Measurements from ENCODE around the gene UACA. TPM values are rescaled to one million over a fixed set of nuclear protein-coding genes. Genes with fewer than 3 reads are reported as not detected.

The UACA gene
- polyA plus RNA-seq, 1 of the 3 experiments (the other 2 are of a cell fraction) = 35.9 TPM

GRCh38 chr15:70669006-70669602 is 94.3 kb downstream of the UACA start:
- no peak for DNase-seq
- H3K4me1 ChIP-seq (ENCODE audit: control insufficient read depth in 1 of 2, insufficient read depth in 2 of 2, low read depth in 1 of 2, low read length in 1 of 2) = peaks cover 6 to 30% of the 10 kb centered on the region in 2 experiments
- WGBS (ENCODE audit: low lambda C conversion rate) = 36% methylated on average over 4 of the region's 4 CpGs
- peak overlapping the region; percentile 39 to 47; a peak in 3 of 4 replicates for H3K27ac ChIP-seq (ENCODE audit: low read depth in 2 of 2, low read length in 1 of 2)
- H3K4me3 ChIP-seq (ENCODE audit: low read depth in 2 of 2, low read length in 1 of 2) = no peak overlapping the region
- H2AFZ ChIP-seq (ENCODE audit: low read depth) = no peak overlapping the region
- TF ChIP-seq EP300 (IDR thresholded peaks at IDR 0.05; ENCODE audit: borderline replicate concordance in 1 of 2, low read depth in 1 of 2, low read length in 1 of 2) (peak in 1 of 2 experiments; percentile 17; a peak in 1 of 4 replicates), ELF1 (IDR thresholded peaks at IDR 0.05) (no peak), FOSL2 (IDR thresholded peaks at IDR 0.05; ENCODE audit: borderline replicate concordance, low read depth) (peak; percentile 44; the same call in 1 of the 2 replicates), GABPA (IDR thresholded peaks at IDR 0.05; ENCODE audit: low read depth) (no peak), TCF12 (IDR thresholded peaks at IDR 0.05) (peak; percentile 54; the same call in 1 of the 2 replicates), NFIC (IDR thresholded peaks at IDR 0.05; ENCODE audit: borderline replicate concordance) (peak; percentile 15; the same call in 1 of the 2 replicates), JUND (IDR thresholded peaks at IDR 0.05) (peak; percentile 44), RXRA (IDR thresholded peaks at IDR 0.05; ENCODE audit: borderline replicate concordance, low read depth) (peak; percentile 50; the same call in 1 of the 2 replicates), EZH2phosphoT487 (IDR thresholded peaks at IDR 0.05; ENCODE audit: borderline replicate concordance, low read depth) (no peak)
- TF ChIP-seq, protein P1, sequence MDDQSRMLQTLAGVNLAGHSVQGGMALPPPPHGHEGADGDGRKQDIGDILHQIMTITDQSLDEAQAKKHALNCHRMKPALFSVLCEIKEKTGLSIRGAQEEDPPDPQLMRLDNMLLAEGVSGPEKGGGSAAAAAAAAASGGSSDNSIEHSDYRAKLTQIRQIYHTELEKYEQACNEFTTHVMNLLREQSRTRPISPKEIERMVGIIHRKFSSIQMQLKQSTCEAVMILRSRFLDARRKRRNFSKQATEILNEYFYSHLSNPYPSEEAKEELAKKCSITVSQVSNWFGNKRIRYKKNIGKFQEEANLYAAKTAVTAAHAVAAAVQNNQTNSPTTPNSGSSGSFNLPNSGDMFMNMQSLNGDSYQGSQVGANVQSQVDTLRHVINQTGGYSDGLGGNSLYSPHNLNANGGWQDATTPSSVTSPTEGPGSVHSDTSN (IDR thresholded peaks at IDR 0.05) = 0 out of 2 replicates have a peak, but pooled peaks have one; percentile 10
- H3F3A ChIP-seq (replicated peaks; ENCODE audit: insufficient read depth) = peaks cover 55% of the 10 kb centered on the region
- H4K20me1 ChIP-seq (ENCODE audit: insufficient read depth) = no peaks in the 10 kb centered on the region
- H3K9me2 ChIP-seq = no peaks in the 10 kb centered on the region
- no peak overlapping the region for H3K9ac ChIP-seq
- ChIA-PET CTCF (interaction anchor here (0.6 to 1.5 kb wide), 6 partner anchors 11 to 1190 kb away, joined by 3 to 4 read pairs (median 4); no protein-coding TSS in a partner anchor), POLR2A (no interaction called here)
- H3K27me3 ChIP-seq (ENCODE audit: insufficient read depth) = no peaks in the 10 kb centered on the region
- peaks cover 45 to 99% of the 10 kb centered on the region in 2 experiments for H3K36me3 ChIP-seq (replicated peaks in 1 of 2; ENCODE audit: control insufficient read depth in 1 of 2, insufficient read depth in 2 of 2, low read length in 1 of 2)
- peaks cover 44% of the 10 kb centered on the region for H3K79me2 ChIP-seq (ENCODE audit: insufficient read depth)
- H3K4me2 ChIP-seq = no peak overlapping the region
- H3K9me3 ChIP-seq = no peaks in the 10 kb centered on the region

- Histone ChIP-seq H3K9me3 (no peaks in the 10 kb centered on the region), H3K79me2 (ENCODE audit: insufficient read depth) (peaks cover 66% of the 10 kb centered on the region), H3K27me3 (ENCODE audit: insufficient read depth) (no peaks in the 10 kb centered on the region), H3K4me2 (no peak overlapping the region), H3K4me3 (ENCODE audit: low read depth in 2 of 2, low read length in 1 of 2) (no peak overlapping the region), H3K9ac (no peak overlapping the region), H3K36me3 (replicated peaks in 1 of 2; ENCODE audit: control insufficient read depth in 1 of 2, insufficient read depth in 2 of 2, low read length in 1 of 2) (peaks cover 42 to 77% of the 10 kb centered on the region in 2 experiments), H4K20me1 (ENCODE audit: insufficient read depth) (peaks cover 14% of the 10 kb centered on the region), H3K27ac (ENCODE audit: low read depth in 2 of 2, low read length in 1 of 2) (no peak overlapping the region), H2AFZ (ENCODE audit: low read depth) (no peak overlapping the region), H3F3A (replicated peaks; ENCODE audit: insufficient read depth) (peaks cover 46% of the 10 kb centered on the region), H3K9me2 (no peaks in the 10 kb centered on the region), H3K4me1 (ENCODE audit: control insufficient read depth in 1 of 2, insufficient read depth in 2 of 2, low read depth in 1 of 2, low read length in 1 of 2) (peaks cover 6 to 14% of the 10 kb centered on the region in 2 experiments)
- WGBS (ENCODE audit: low lambda C conversion rate) = 98% methylated on average over 1 of the region's 1 CpG
- ChIA-PET POLR2A (no interaction called here), CTCF (interaction anchor here (0.8 to 1.3 kb wide), 3 partner anchors 14 to 146 kb away, joined by 3 read pairs; no protein-coding TSS in a partner anchor)
- DNase-seq = no peak
- no peak for TF ChIP-seq FOXM1 (IDR thresholded peaks at IDR 0.05; ENCODE audit: low read depth)
- TF ChIP-seq MXI1 (IDR thresholded peaks at IDR 0.05; ENCODE audit: low read depth, low read length) = no peak
- TF ChIP-seq, protein P2, sequence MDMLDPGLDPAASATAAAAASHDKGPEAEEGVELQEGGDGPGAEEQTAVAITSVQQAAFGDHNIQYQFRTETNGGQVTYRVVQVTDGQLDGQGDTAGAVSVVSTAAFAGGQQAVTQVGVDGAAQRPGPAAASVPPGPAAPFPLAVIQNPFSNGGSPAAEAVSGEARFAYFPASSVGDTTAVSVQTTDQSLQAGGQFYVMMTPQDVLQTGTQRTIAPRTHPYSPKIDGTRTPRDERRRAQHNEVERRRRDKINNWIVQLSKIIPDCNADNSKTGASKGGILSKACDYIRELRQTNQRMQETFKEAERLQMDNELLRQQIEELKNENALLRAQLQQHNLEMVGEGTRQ (IDR thresholded peaks at IDR 0.05; ENCODE audit: borderline replicate concordance, low read depth, low read length) = no peak
- no peak for TF ChIP-seq YY1 (IDR thresholded peaks at IDR 0.05; ENCODE audit: low read depth)
- TF ChIP-seq, protein P3, sequence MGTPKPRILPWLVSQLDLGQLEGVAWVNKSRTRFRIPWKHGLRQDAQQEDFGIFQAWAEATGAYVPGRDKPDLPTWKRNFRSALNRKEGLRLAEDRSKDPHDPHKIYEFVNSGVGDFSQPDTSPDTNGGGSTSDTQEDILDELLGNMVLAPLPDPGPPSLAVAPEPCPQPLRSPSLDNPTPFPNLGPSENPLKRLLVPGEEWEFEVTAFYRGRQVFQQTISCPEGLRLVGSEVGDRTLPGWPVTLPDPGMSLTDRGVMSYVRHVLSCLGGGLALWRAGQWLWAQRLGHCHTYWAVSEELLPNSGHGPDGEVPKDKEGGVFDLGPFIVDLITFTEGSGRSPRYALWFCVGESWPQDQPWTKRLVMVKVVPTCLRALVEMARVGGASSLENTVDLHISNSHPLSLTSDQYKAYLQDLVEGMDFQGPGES (IDR thresholded peaks at IDR 0.05; ENCODE audit: low read depth, low read length) = no peak
- TF ChIP-seq RFX5 (IDR thresholded peaks at IDR 0.05; ENCODE audit: low read length) = no peak
- TF ChIP-seq POLR2AphosphoS5 (IDR thresholded peaks at IDR 0.05; ENCODE audit: low read depth, low read length) = no peak
- TF ChIP-seq ELF1 (IDR thresholded peaks at IDR 0.05) = no peak
- no peak for TF ChIP-seq TAF1 (IDR thresholded peaks at IDR 0.05; ENCODE audit: borderline replicate concordance, low read depth, low read length)
- no peak for TF ChIP-seq SMC3 (IDR thresholded peaks at IDR 0.05; ENCODE audit: low read depth, low read length)
- TF ChIP-seq, protein P4, sequence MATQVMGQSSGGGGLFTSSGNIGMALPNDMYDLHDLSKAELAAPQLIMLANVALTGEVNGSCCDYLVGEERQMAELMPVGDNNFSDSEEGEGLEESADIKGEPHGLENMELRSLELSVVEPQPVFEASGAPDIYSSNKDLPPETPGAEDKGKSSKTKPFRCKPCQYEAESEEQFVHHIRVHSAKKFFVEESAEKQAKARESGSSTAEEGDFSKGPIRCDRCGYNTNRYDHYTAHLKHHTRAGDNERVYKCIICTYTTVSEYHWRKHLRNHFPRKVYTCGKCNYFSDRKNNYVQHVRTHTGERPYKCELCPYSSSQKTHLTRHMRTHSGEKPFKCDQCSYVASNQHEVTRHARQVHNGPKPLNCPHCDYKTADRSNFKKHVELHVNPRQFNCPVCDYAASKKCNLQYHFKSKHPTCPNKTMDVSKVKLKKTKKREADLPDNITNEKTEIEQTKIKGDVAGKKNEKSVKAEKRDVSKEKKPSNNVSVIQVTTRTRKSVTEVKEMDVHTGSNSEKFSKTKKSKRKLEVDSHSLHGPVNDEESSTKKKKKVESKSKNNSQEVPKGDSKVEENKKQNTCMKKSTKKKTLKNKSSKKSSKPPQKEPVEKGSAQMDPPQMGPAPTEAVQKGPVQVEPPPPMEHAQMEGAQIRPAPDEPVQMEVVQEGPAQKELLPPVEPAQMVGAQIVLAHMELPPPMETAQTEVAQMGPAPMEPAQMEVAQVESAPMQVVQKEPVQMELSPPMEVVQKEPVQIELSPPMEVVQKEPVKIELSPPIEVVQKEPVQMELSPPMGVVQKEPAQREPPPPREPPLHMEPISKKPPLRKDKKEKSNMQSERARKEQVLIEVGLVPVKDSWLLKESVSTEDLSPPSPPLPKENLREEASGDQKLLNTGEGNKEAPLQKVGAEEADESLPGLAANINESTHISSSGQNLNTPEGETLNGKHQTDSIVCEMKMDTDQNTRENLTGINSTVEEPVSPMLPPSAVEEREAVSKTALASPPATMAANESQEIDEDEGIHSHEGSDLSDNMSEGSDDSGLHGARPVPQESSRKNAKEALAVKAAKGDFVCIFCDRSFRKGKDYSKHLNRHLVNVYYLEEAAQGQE (IDR thresholded peaks at IDR 0.05; ENCODE audit: low read depth, low read length) = no peak
- TF ChIP-seq CHD2 (IDR thresholded peaks at IDR 0.05; ENCODE audit: low read length, partially characterized antibody) = no peak
- TF ChIP-seq NFIC (IDR thresholded peaks at IDR 0.05; ENCODE audit: borderline replicate concordance) = no peak
- no peak for TF ChIP-seq RAD21 (IDR thresholded peaks at IDR 0.05; ENCODE audit: low read length)
These were observed 97.8 kb downstream of the UACA start for GRCh38 chr15:70665599-70665998.

All from SK-N-SH (cell line).